Stimulated activated CD4-positive, alpha-beta T cell treated with anti-CD3 and anti-CD28 coated beads, Interleukin-2, amount 100 ng/mL, for 4 hours (primary cell): ENCODE data around the gene SATB2.

Source experiments
- DNase-seq: peaks from one replicate; pipeline ENCODE4 v3.0.0-alpha.2; 2020; ENCODE audit warnings: low read depth

The SATB2 gene

GRCh38 chr2:199404841-199405240 is 52.9 kb downstream of the SATB2 start:
- DNase-seq, result no peak

- no peak for DNase-seq
These were observed 62.4 kb downstream of the SATB2 start for GRCh38 chr2:199395311-199395710.

GRCh38 chr2:199392363-199392762 is 65.4 kb downstream of the SATB2 start:
- DNase-seq, result no peak

GRCh38 chr2:199388728-199389268 is 68.9 kb downstream of the SATB2 start:
- DNase-seq, result no peak

- DNase-seq, result no peak
These were observed 73.7 kb downstream of the SATB2 start for GRCh38 chr2:199384043-199384442.

GRCh38 chr2:199383021-199383420 is 74.7 kb downstream of the SATB2 start:
- no peak for DNase-seq

- DNase-seq, result no peak
These were observed 75.6 kb downstream of the SATB2 start for GRCh38 chr2:199382091-199382490.

- DNase-seq, result no peak
These were observed 76.2 kb downstream of the SATB2 start for GRCh38 chr2:199381531-199381930.

- no peak for DNase-seq
These were observed 78.6 kb downstream of the SATB2 start for GRCh38 chr2:199378948-199379650.

- no peak for DNase-seq
These were observed 87.5 kb downstream of the SATB2 start for GRCh38 chr2:199370150-199370780.

- no peak for DNase-seq
These were observed 91.3 kb downstream of the SATB2 start for GRCh38 chr2:199366406-199366805.

- DNase-seq, result no peak
These were observed 93.6 kb downstream of the SATB2 start for GRCh38 chr2:199364153-199364552.

- no peak for DNase-seq
These were observed 101.3 kb downstream of the SATB2 start for GRCh38 chr2:199356412-199356811.

GRCh38 chr2:199348871-199349270 is 108.9 kb downstream of the SATB2 start:
- DNase-seq, result no peak

GRCh38 chr2:199344012-199344411 is 113.7 kb downstream of the SATB2 start:
- no peak for DNase-seq

GRCh38 chr2:199342334-199342733 is 115.4 kb downstream of the SATB2 start:
- no peak for DNase-seq

GRCh38 chr2:199341123-199341522 is 116.6 kb downstream of the SATB2 start:
- DNase-seq, result no peak

GRCh38 chr2:199339891-199340605 is 117.7 kb downstream of the SATB2 start:
- DNase-seq, result no peak

- DNase-seq, result no peak
These were observed 121.2 kb downstream of the SATB2 start for GRCh38 chr2:199336546-199336945.

- DNase-seq, result no peak
These were observed 122.2 kb downstream of the SATB2 start for GRCh38 chr2:199335502-199335901.

GRCh38 chr2:199329466-199329865 is 128.3 kb downstream of the SATB2 start:
- DNase-seq, result no peak

- DNase-seq, result no peak
These were observed 128.7 kb downstream of the SATB2 start for GRCh38 chr2:199329031-199329430.

GRCh38 chr2:199325881-199326280 is 131.9 kb downstream of the SATB2 start:
- DNase-seq, result no peak
